ENCODE results near the gene FBXW11. TPM values are rescaled to one million over a fixed set of nuclear protein-coding genes. Genes with fewer than 3 reads are reported as not detected.

Gene FBXW11
- total RNA-seq, 1 experiment from 2014 or later, result 85.3 TPM

DNA sequence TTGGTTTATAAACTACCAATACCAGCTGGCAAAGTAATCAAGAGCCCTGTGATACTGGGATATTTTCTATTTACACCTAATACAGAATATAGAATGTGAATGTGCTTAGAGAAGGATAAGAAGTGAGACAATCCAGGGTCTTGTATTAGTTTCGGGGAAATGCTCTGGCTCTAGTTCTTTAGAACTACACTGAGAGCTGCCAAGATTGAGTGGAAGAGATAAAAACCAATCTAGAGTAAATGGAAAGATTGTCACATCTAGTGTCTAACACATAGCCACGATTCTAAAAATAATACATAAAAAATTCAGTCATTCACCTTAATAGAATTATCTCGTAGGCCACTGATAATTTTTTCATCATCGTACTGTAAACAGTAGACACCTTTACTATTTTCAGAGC is 115.3 kb downstream of the FBXW11 start:
- H2BK5ac ChIP-seq (ENCODE audit: insufficient read length, low read length), result no peak overlapping the region
- H3K36me3 Mint-ChIP-seq (ENCODE audit: insufficient read depth in 1 of 3, low read depth in 3 of 3), result peaks cover 9 to 55% (median 34%) of the 10 kb centered on the region in 3 experiments; a peak in 6 of 7 replicates
- H3K9me3 Mint-ChIP-seq, result no peaks in the 10 kb centered on the region
- H2BK20ac ChIP-seq (ENCODE audit: low read depth, low read length, poor library complexity, severe bottlenecking), result no peak overlapping the region
- DNase-seq, result no peak
- H4K91ac ChIP-seq (ENCODE audit: insufficient read length, low read depth, low read length), result no peak overlapping the region
- H3K23ac ChIP-seq (ENCODE audit: insufficient read length, low read depth, low read length), result no peak overlapping the region
- H3K9me3 ChIP-seq (ENCODE audit: control insufficient read depth, low read depth, low read length), result no peaks in the 10 kb centered on the region
- H3K27me3 Mint-ChIP-seq (ENCODE audit: low read depth), result no peaks in the 10 kb centered on the region
- H2AFZ ChIP-seq (ENCODE audit: low read length), result no peak overlapping the region
- TF ChIP-seq, protein P1, sequence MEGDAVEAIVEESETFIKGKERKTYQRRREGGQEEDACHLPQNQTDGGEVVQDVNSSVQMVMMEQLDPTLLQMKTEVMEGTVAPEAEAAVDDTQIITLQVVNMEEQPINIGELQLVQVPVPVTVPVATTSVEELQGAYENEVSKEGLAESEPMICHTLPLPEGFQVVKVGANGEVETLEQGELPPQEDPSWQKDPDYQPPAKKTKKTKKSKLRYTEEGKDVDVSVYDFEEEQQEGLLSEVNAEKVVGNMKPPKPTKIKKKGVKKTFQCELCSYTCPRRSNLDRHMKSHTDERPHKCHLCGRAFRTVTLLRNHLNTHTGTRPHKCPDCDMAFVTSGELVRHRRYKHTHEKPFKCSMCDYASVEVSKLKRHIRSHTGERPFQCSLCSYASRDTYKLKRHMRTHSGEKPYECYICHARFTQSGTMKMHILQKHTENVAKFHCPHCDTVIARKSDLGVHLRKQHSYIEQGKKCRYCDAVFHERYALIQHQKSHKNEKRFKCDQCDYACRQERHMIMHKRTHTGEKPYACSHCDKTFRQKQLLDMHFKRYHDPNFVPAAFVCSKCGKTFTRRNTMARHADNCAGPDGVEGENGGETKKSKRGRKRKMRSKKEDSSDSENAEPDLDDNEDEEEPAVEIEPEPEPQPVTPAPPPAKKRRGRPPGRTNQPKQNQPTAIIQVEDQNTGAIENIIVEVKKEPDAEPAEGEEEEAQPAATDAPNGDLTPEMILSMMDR (conservative IDR thresholded peaks at IDR 0.05), result no peak
- H3K14ac ChIP-seq (ENCODE audit: insufficient read depth, low read length), result no peak overlapping the region
- no peak overlapping the region for H2BK12ac ChIP-seq (ENCODE audit: insufficient read length, low read depth, low read length)
- H3K4ac ChIP-seq (ENCODE audit: low read depth, low read length), result no peak overlapping the region
- no peak overlapping the region for H2AK5ac ChIP-seq (ENCODE audit: insufficient read length, low read length)
- H2BK15ac ChIP-seq (ENCODE audit: low read depth, low read length), result no peak overlapping the region
- no peak overlapping the region for H3K4me3 Mint-ChIP-seq
- H3T11ph ChIP-seq (ENCODE audit: low read length), result no peak overlapping the region
- peak overlapping the region in 1 of 3 experiments; percentile 54; a peak in 1 of 7 replicates for H3K27ac Mint-ChIP-seq
- H3K9ac ChIP-seq (ENCODE audit: extremely low read depth, insufficient read length, low read length), result no peak overlapping the region
- H3K79me2 ChIP-seq (ENCODE audit: insufficient read depth, low read length), result no peaks in the 10 kb centered on the region
- H3K4me1 ChIP-seq (ENCODE audit: insufficient read depth, low read length), result no peaks in the 10 kb centered on the region
- no CpG with 5 or more reads among the region's 4 CpGs for WGBS (ENCODE audit: extremely low coverage, insufficient read length, low lambda C conversion rate)
- no peak overlapping the region for H3K56ac ChIP-seq (ENCODE audit: insufficient read length, low read depth, low read length)
- no peaks in the 10 kb centered on the region for H3K27me3 ChIP-seq (ENCODE audit: insufficient read depth, low read length)
- no peak overlapping the region for H4K5ac ChIP-seq (ENCODE audit: insufficient read length, low read depth, low read length)
- no peak overlapping the region for H2BK120ac ChIP-seq (ENCODE audit: low read depth, low read length, poor library complexity, severe bottlenecking)
- no peaks in the 10 kb centered on the region for H3K23me2 ChIP-seq (ENCODE audit: insufficient read length, low read depth, low read length, poor library complexity, severe bottlenecking)
- no peaks in the 10 kb centered on the region for H4K20me1 ChIP-seq (ENCODE audit: control insufficient read depth, insufficient read depth, insufficient read length)
- no peak overlapping the region for H3K27ac ChIP-seq (ENCODE audit: insufficient read length, low read depth, low read length)
- H3K4me1 Mint-ChIP-seq, result no peaks in the 10 kb centered on the region
- H3K4me2 ChIP-seq (ENCODE audit: insufficient read depth, insufficient read length, low read length), result no peak overlapping the region
- H3K18ac ChIP-seq (ENCODE audit: insufficient read length, low read depth, low read length), result no peak overlapping the region
- H3K79me1 ChIP-seq (ENCODE audit: insufficient read depth, low read depth, low read length, poor library complexity, severe bottlenecking), result peaks cover 2% of the 10 kb centered on the region
- no peak overlapping the region for H4K8ac ChIP-seq (replicated peaks; ENCODE audit: insufficient read length, low read depth, low read length)
